Middle frontal gyrus (tissue), 1 donor: Measurements from ENCODE around the gene PLK3.
"Not testable (repeated sequence)": the region's sequence is repeated elsewhere in the genome, so short reads cannot be mapped to it uniquely, and the experiment has no call there.

Experiments used
- DNase-seq: peaks from one replicate; pipeline ENCODE4 v3.0.0-alpha.2; 2015; ENCODE audit warnings: low spot score; ENCODE audit errors: extremely low spot score

PLK3 gene

DNA sequence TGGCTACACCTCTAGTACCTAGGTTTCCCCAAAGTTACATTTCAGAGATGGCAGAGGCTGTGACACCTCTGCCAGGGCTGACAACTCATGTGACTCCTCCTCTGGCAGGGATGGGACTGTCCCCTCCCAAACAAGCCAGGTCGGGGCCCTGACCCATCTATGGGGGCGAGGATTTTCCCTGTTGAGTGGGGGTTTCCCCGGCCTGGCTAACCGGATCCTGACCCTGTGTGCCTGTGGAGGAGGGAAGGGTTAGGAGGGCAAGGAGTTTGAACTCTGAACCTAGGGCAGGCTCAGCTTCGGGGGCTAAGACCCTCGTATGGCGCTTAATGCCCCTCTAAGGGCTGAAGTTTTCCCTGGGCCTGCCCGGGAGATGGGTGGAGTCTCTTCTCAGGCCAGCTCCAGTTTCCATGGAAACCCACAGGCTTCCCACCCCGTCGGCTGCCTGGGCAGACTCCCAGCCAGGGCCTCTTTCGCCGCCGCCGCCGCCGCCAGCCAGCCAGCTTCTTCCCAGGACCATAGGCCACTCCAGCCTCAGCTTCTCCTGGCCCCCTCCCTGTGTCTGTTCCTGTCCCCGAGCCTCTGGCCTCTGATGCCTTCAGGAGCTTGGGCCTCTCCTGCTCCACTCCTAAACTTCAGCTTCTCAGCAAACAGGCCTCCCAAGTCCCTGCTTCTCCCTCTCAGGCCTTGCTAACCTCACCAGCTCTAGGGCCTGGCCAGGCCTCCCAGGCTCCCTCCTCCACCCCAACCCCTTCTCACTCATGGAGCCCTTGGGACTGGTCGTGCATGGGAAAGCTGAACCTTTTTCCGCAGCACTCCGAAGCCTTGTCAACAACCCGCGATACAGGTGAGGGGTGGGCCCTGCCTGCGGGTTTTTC is 8.1 kb downstream of the PLK3 start, which contains the start of gene BTBD19:
Gene BTBD19, plus strand, starts transcription at position 461 of the 875 bp plus-strand sequence. Its CDS starts 298 bp downstream, at position 759.
- peak; percentile 59 for DNase-seq

- DNase-seq: no peak
These were observed 9.1 kb downstream of the PLK3 start for GRCh38 chr1:44808938-44809917.

DNA sequence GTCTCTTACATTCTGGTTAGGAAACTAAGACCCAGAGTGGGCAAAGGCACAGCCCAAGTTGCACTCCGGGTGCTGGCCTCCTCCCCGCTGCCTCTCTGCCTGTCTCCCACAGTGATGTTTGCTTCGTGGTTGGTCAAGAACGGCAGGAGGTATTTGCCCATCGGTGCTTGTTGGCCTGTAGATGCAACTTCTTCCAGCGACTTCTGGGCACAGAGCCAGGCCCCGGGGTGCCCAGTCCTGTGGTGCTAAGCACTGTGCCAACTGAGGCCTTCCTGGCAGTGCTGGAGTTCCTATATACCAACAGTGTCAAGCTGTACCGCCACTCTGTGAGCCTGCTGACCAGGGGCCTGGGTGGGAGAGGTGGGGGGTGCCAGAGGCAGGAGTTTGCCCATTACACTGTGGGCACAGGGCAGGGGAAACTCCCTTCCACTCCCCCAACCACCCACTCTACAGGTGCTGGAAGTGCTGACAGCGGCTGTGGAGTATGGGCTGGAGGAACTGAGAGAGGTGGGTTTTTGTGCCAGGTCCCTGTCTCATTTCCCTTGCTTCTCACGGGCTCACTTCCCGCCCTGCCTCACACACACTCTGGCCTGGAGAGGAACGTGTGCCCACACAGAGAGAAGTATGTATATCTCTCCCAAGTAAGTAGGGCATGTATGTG is 10.1 kb downstream of the PLK3 start:
- no peak for DNase-seq

DNA sequence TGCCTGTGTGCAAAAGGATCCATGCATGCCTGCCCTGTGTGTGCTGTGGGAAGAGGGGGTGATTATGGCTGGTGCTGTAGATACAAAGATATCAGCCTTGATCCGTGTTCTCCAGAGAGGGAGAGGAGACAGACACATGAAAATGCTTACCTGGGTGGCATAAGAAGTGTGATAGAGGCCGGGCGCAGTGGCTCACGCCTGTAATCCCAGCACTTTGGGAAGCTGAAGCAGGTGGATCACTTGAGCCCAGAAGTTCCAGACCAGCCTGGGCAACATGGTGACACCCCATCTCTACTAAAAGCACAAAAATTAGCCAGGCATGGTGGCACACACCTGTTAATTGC is 10.6 kb downstream of the PLK3 start:
- DNase-seq: not testable (repeated sequence)

DNA sequence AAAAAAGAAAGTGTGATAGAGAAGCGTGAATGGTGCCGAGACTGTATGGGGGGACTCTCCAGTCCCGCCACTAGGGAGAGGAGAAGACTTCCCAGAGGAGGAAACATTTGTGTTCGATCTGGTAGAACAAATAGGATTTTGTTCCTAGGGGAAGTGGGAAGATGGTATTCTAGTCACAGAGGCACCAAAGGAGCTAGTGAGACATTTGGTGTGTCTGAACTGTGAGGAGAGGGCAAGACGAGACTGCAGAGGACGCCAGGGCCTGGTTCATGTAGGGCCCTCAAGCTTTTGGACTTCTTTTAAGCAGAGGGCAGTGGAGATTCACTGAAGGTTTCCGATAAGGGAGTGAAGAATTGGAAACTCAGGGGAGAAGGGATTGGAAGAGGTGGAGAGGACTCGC is 11.1 kb downstream of the PLK3 start:
- no peak for DNase-seq

- DNase-seq: no peak
These were observed 12.8 kb downstream of the PLK3 start for GRCh38 chr1:44812822-44813543.

DNA sequence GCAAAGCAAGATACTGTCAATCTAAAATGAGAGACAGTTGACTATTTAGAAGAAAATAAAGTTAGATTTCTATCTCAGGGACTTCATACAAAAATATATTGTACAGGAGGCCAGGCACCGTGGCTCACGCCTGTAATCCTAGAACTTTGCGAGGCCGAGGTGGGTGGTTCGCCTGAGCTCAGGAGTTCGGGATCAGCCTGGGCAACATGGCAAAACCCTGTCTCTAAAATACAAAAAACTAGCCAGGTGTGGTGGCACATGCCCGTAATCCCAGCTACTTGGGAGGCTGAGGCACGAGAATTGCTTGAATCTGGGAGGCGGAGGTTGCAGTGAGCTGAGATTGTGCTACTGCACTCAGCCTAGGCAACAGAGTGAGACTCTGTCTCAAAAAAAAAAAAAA is 15.7 kb downstream of the PLK3 start:
- not testable (repeated sequence) for DNase-seq

DNA sequence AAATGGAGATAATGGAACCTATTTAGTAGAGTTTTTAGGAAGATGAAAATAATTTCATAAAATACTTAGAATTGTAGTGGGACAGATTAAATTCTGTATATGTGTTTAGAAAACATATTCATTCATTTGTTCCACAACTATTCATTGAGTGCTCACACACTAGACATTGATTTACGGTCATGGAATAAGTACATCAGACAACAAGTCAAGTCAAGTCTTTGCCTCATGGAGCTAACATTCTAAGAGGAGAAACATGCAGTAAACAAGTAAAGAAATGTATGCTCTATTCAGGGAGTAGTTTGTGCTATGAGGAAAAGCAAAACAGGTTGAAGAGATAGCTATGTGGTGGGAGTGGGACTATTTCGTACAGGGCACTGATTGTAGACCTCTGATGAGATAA is 17.1 kb downstream of the PLK3 start:
- DNase-seq: no peak

- no peak for DNase-seq
These were observed 17.8 kb downstream of the PLK3 start for GRCh38 chr1:44817771-44818495.

DNA sequence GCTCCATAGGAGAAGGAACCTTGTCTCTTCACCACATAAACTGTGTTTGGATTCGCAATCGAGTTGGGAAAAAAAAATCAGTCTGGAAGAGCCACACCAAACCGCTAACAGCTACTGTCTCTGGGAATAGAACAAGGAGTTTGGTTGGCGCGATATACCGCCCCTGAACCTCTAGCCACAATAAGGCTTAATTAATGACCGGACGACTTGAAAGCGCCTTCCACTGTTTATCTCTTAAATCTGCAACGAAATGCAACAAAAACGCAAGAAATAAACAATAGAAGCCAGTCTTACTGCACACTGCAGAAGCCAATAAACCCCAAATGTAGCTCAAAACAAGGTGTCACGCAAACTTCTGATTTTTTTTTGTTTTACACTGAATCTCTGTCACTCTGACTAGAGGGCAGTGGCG is 19.0 kb downstream of the PLK3 start:
- DNase-seq: no peak

- DNase-seq: peak; percentile 62
These were observed 19.6 kb downstream of the PLK3 start for GRCh38 chr1:44819608-44820327.

DNA sequence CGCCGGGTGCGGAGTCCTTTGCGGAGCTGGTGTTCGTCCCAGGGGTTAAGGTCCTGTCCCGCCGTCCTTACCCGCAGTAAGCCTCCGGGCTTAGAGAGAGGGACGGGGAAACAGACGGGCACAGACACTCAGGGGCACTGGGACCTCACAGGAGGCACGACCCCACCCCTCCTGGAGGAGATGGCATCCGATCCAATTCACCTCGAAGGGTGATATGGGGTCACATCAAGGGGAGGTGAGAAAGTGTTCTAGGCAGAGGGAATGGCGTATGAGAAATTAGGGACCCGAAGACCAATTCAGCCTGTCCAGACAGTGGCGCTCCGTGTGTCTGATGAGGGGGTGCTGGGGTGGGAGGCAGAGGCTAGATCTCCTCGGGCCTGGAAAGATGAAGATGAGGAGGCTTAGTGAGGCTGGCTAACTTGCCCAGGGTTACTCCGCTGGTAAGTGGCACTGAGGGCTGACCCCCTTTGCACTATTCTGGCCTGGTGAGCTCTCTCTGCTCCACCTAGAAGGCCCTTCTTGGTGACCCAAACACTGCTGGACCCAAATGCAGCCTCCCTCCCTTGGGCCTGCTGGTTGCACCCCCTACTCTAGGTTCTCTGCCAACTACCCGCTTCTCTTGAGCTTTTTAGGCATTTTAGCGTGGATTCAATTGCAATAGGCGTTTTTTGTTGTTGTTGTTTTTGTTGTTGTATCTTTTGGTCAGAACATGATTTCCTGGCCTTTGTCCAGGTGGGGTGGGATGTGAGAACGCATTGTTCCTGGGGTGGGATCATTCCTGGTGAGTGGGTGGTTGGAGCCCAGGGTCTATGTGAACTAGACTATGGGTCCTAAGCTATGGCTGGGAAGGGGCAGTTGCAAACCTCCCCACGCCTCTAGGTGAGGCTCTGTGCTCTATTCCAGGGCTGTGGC is 20.4 kb downstream of the PLK3 start:
- no peak for DNase-seq

GRCh38 chr1:44821240-44821715 is 21.1 kb downstream of the PLK3 start:
- no peak for DNase-seq

- DNase-seq: no peak
These were observed 22.0 kb downstream of the PLK3 start for GRCh38 chr1:44822131-44822701.

- DNase-seq: no peak
These were observed 22.8 kb downstream of the PLK3 start for GRCh38 chr1:44822981-44823451.

DNA sequence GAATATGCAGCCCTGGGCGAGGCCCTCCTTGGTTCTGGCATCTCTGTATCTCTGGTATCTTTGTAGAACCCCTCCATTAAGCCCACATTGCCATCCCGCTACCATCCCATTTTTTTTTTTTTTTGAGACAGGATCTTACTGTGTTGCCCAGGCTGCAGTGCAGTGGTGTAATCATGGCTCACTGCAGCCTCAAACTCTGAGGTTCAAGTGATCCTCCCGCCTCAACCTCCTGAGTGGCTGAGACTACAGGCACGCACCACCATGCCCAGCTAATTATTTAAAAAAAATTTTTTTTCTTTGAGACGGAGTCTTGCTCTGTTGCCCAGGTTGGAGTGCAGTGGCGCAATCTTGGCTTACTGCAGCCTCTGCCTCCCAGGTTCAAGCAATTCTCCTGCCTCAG is 24.2 kb downstream of the PLK3 start:
- DNase-seq: not testable (repeated sequence)

GRCh38 chr1:44826375-44827196 is 26.4 kb downstream of the PLK3 start:
- no peak for DNase-seq
